Stomach (tissue), 4 donors: ENCODE data around the gene TMEM247.
"Not testable (repeated sequence)": the region's sequence is repeated elsewhere in the genome, so short reads cannot be mapped to it uniquely, and the experiment has no call there.

ENCODE experiments used
- POLR2A ChIP-seq, 4 donors: fragments of 450-650 bp; IDR thresholded peaks; one replicate each; pipeline ENCODE4 v1.6.1; 2016; ENCODE audit warnings: antibody characterized with exemption in 4 of 4, control low read depth in 2 of 4, mild to moderate bottlenecking in 1 of 4, moderate library complexity in 1 of 4
- POLR2AphosphoS5 ChIP-seq, 3 donors: sonication (generic); formaldehyde crosslinking; IDR thresholded peaks; one replicate each; pipeline ENCODE4 v1.6.1; 2016; ENCODE audit warnings: antibody characterized with exemption in 3 of 3
- TF ChIP-seq, protein P1 (sequence below), 7 experiments: fragments of 450-650 bp in 4 of 7; fragments of 200-600 bp in 3 of 7; sonication (generic) in 3 of 7; IDR thresholded peaks; one replicate each; pipeline ENCODE4 v1.5.1; 2016 to 2019; ENCODE audit warnings: antibody characterized with exemption in 7 of 7, control low read depth in 2 of 7, mild to moderate bottlenecking in 1 of 7

DNA sequence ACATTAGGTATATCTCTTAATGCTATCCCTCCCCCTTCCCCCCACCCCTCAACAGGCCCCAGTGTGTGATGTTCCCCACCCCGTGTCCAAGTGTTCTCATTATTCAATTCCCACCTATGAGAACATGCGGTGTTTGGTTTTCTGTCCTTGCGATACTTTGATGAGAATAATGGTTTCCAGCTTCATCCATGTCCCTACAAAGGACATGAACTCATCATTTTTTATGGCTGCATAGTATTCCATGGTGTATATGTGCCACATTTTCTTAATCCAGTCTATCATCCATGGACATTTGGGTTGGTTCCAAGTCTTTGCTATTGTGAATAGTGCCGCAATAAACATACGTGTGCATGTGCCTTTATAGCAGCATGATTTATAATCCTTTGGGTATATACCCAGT is 7.2 kb upstream of the TMEM247 start:
- TF ChIP-seq, protein P1, sequence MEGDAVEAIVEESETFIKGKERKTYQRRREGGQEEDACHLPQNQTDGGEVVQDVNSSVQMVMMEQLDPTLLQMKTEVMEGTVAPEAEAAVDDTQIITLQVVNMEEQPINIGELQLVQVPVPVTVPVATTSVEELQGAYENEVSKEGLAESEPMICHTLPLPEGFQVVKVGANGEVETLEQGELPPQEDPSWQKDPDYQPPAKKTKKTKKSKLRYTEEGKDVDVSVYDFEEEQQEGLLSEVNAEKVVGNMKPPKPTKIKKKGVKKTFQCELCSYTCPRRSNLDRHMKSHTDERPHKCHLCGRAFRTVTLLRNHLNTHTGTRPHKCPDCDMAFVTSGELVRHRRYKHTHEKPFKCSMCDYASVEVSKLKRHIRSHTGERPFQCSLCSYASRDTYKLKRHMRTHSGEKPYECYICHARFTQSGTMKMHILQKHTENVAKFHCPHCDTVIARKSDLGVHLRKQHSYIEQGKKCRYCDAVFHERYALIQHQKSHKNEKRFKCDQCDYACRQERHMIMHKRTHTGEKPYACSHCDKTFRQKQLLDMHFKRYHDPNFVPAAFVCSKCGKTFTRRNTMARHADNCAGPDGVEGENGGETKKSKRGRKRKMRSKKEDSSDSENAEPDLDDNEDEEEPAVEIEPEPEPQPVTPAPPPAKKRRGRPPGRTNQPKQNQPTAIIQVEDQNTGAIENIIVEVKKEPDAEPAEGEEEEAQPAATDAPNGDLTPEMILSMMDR (IDR thresholded peaks at IDR 0.05): not testable (repeated sequence)
- not testable (repeated sequence) for TF ChIP-seq POLR2A, POLR2AphosphoS5 (IDR thresholded peaks at IDR 0.05)
